Measurements from ENCODE around the gene MATN4.

Gene MATN4

GRCh38 chr20:45330476-45330875 lies 22.4 kb upstream of the MATN4 start:
- TF ChIP-seq SPI1 (IDR thresholded peaks at IDR 0.05; ENCODE audit: borderline replicate concordance, low read depth), result no peak
- no peak for TF ChIP-seq POLR2AphosphoS5 (IDR thresholded peaks at IDR 0.05; ENCODE audit: low read depth)
- no peak for TF ChIP-seq GABPA (IDR thresholded peaks at IDR 0.05; ENCODE audit: low read depth)
- TF ChIP-seq CTCF (IDR thresholded peaks at IDR 0.05; ENCODE audit: insufficient read depth, low read length), result no peak
- no peak for TF ChIP-seq REST (IDR thresholded peaks at IDR 0.05; ENCODE audit: insufficient replicate concordance, low read depth)
- H3K4me3 ChIP-seq (replicated peaks; ENCODE audit: insufficient read depth, low read length), result no peak overlapping the region
- H3K27ac ChIP-seq (replicated peaks), result no peak overlapping the region
- DNase-seq (ENCODE audit: low read depth in 1 of 2, low spot score in 1 of 2), result no peak
- H3K27me3 ChIP-seq (ENCODE audit: insufficient read depth, poor library complexity, severe bottlenecking), result no peaks in the 10 kb centered on the region

GRCh38 chr20:45329497-45330319 lies 21.6 kb upstream of the MATN4 start:
- no peak for TF ChIP-seq CTCF (IDR thresholded peaks at IDR 0.05; ENCODE audit: insufficient read depth, low read length)
- no peak for TF ChIP-seq GABPA (IDR thresholded peaks at IDR 0.05; ENCODE audit: low read depth)
- no peak for TF ChIP-seq POLR2AphosphoS5 (IDR thresholded peaks at IDR 0.05; ENCODE audit: low read depth)
- TF ChIP-seq SPI1 (IDR thresholded peaks at IDR 0.05; ENCODE audit: borderline replicate concordance, low read depth), result no peak
- no peak for TF ChIP-seq REST (IDR thresholded peaks at IDR 0.05; ENCODE audit: insufficient replicate concordance, low read depth)
- Histone ChIP-seq H3K4me3 (replicated peaks; ENCODE audit: insufficient read depth, low read length) (no peak overlapping the region), H3K27me3 (ENCODE audit: insufficient read depth, poor library complexity, severe bottlenecking) (no peaks in the 10 kb centered on the region), H3K27ac (replicated peaks) (no peak overlapping the region)
- DNase-seq (ENCODE audit: low read depth in 1 of 2, low spot score in 1 of 2), result no peak

GRCh38 chr20:45328451-45328850 lies 20.4 kb upstream of the MATN4 start:
- no peak for DNase-seq (ENCODE audit: low read depth in 1 of 2, low spot score in 1 of 2)
- no peak for TF ChIP-seq GABPA (IDR thresholded peaks at IDR 0.05; ENCODE audit: low read depth)
- TF ChIP-seq POLR2AphosphoS5 (IDR thresholded peaks at IDR 0.05; ENCODE audit: low read depth), result no peak
- no peak overlapping the region for H3K27ac ChIP-seq (replicated peaks)
- no peak overlapping the region for H3K4me3 ChIP-seq (replicated peaks; ENCODE audit: insufficient read depth, low read length)
- no peaks in the 10 kb centered on the region for H3K27me3 ChIP-seq (ENCODE audit: insufficient read depth, poor library complexity, severe bottlenecking)

- TF ChIP-seq REST (IDR thresholded peaks at IDR 0.05; ENCODE audit: insufficient replicate concordance, low read depth) (no peak), SPI1 (IDR thresholded peaks at IDR 0.05; ENCODE audit: borderline replicate concordance, low read depth) (no peak), GABPA (IDR thresholded peaks at IDR 0.05; ENCODE audit: low read depth) (no peak), POLR2AphosphoS5 (IDR thresholded peaks at IDR 0.05; ENCODE audit: low read depth) (no peak), CTCF (IDR thresholded peaks at IDR 0.05; ENCODE audit: insufficient read depth, low read length) (no peak)
- Histone ChIP-seq H3K27me3 (ENCODE audit: insufficient read depth, poor library complexity, severe bottlenecking) (no peaks in the 10 kb centered on the region), H3K27ac (replicated peaks) (no peak overlapping the region), H3K4me3 (replicated peaks; ENCODE audit: insufficient read depth, low read length) (no peak overlapping the region)
- DNase-seq (ENCODE audit: low read depth in 1 of 2, low spot score in 1 of 2), result no peak
Measured at GRCh38 chr20:45325371-45325770, 17.3 kb upstream of the MATN4 start.
